Measurements from ENCODE around the gene FEZF2.

- TF ChIP-seq CTCF (IDR thresholded peaks at IDR 0.05 in 8 of 11, conservative IDR thresholded peaks at IDR 0.05 in 3 of 11): no peak
- no peak for TF ChIP-seq POLR2AphosphoS5 (IDR thresholded peaks at IDR 0.05)
- no peak for TF ChIP-seq POLR2A (IDR thresholded peaks at IDR 0.05)
Observed at GRCh38 chr3:62370112-62370857, 3.1 kb downstream of the FEZF2 start.

Measured in spleen (tissue), 7 donors.